IPS DF 4.7 (cell line): ENCODE results near the gene CACNB1.
A peak's percentile ranks its signal among the peaks of the same experiment; 100 is the strongest.
"Not testable (repeated sequence)": the region's sequence is repeated elsewhere in the genome, so short reads cannot be mapped to it uniquely, and the experiment has no call there.

ENCODE experiments used
- DNase-seq: peaks from one replicate; pipeline ENCODE4 v3.0.0-alpha.2; 2013; ENCODE audit warnings: low spot score; ENCODE audit errors: extremely low read depth

The CACNB1 gene

DNA sequence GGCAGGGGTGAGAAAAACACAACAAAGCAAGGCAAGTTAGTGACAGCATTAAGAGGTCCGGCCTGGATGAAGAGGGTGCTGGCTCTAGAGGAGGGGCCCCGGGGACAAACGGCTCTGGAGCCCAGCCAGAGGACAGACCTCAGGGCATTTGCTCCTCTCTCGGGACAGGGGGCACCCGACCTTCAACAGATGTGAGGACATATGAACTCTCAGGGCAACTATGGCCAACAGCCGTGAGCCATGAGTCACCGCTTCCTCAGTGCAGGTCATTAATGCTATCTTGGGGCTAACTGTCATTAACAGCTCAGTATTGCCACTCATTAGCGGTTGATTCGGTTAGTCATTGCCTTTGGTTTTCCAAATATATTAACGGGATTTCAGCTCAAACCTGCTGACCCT is 21.8 kb downstream of the CACNB1 start:
- DNase-seq, result no peak

- no peak for DNase-seq
Observed at GRCh38 chr17:39174920-39175694, 22.4 kb downstream of the CACNB1 start.

DNA sequence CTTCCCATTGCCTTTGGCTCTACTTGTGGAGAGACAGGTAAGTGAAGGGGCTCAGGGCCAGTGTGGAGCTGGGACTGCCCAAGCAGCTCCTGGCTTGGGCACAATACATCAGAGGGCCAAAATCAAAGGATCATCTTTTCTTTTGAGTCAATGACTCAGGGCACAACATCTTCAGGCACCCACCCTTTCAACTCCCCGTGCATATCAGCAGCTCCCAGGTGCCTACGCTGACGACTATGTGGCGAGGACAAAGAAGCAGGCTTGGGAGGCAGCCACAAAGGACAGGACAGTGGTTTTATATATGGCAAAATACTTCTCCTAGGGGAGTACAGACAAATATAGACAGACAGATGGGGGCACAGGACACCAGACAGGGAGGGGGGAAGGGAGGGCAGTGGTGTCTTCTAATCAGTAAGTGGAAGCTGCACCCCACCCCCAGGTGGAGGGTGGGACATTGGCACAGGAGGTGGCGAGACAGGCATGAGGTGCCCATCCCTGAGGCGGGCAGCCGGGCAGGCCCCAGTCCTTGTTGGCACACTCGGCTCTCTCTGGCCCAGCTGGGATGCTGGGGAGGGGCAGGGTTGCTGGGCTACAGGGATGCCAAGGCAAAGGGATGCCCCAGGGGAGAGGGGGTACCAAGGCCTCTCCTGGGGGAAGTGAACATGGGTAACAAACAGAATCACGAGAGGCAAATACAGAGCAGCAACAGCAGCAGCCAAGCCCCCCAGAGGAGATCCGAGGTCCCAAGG is 23.8 kb downstream of the CACNB1 start:
- DNase-seq, result no peak

- DNase-seq, result no peak
Observed at GRCh38 chr17:39173080-39173479, 24.4 kb downstream of the CACNB1 start.

GRCh38 chr17:39171933-39172332 is 25.5 kb downstream of the CACNB1 start:
- DNase-seq, result no peak

- no peak for DNase-seq
Observed at GRCh38 chr17:39170558-39170957, 26.9 kb downstream of the CACNB1 start.

DNA sequence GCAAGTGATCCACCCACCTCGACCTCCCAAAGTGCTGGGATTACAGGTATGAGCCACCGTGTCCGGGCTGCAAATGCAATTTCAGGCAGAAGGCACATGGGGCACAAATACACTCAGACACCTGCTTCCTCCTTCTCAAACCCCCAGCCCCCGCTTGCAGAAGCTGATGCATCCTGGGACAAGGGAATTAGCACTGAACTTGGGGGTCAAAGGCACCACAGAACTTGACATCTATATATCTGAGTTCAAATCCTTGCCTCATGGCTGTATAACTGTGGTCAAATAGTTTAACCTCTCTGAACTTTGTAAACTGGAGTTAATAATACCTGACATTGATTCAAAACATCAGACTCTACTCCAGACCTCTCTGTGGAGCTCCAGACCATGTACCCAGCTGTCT is 27.4 kb downstream of the CACNB1 start:
- no peak for DNase-seq

- DNase-seq, result no peak
Observed at GRCh38 chr17:39169518-39169917, 28.0 kb downstream of the CACNB1 start.

- no peak for DNase-seq
Observed at GRCh38 chr17:39169101-39169500, 28.4 kb downstream of the CACNB1 start.

- not testable (repeated sequence) for DNase-seq
Observed at GRCh38 chr17:39168503-39168902, 29.0 kb downstream of the CACNB1 start.

GRCh38 chr17:39167476-39167875 is 30.0 kb downstream of the CACNB1 start:
- no peak for DNase-seq

GRCh38 chr17:39166437-39167335 is 30.8 kb downstream of the CACNB1 start:
- no peak for DNase-seq

- DNase-seq, result no peak
Observed at GRCh38 chr17:39165841-39166349, 31.6 kb downstream of the CACNB1 start, which contains the start of gene ARL5C. TSS of gene ARL5C (minus strand) at chr17:39166161. CDS start at chr17:39165760, 401 bp downstream.

DNA sequence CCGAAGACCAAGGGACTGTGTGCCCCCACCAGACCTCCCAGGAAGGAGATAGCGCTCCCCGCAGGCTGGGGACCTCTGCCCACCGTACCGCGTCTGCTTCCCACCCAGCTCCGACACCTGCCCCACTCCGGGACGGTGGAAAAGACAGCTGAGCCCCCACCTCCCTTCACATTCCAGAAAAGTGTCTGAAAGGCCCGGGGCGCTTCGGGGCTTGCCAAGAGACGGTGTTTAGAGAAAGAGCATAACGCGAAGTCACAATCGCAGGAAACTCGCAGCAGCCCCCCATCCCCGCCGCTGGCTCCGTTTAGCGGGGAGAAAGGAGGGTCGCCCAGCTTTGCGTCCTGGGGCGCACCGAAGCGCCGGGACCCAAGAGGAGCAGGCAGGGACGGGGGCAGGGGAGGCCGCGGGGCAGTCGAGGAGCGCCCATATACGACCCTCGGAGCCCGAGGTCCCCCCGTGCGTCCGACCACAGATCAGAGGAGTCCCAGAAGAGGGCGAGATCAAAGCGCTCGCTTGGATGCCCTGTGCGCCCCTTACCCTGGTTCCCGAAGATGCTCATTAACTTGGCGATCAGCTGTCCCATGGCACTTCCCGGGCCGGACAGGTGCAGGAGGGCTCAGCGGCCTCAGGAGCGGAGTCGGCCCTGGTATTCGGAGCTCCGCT is 32.2 kb downstream of the CACNB1 start:
- no peak for DNase-seq

DNA sequence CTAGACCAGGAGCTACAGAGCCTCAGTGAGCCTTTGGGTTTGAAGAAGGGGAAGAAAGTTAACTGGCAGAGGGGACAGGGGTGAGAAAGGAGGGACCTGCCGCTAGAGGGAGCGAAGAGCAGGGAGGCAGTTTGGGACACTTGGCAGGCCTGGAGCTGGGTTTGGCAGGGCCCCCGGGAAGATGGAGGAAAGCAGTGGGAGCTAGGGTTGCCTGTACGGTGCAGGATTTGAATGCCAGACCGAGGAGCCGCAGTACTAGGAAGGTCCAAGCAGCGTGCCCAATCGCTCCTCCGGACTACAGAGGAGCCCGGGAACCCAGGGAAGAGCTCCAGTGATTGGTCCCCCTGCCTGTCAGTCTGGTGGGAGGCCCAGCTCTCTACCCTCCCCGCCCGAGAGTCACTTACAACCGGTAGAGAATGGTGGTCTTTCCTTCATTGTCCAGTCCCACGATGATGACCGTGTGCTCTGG is 32.8 kb downstream of the CACNB1 start:
- DNase-seq, result peak; percentile 83

- DNase-seq, result no peak
Observed at GRCh38 chr17:39161962-39162361, 35.5 kb downstream of the CACNB1 start.

DNA sequence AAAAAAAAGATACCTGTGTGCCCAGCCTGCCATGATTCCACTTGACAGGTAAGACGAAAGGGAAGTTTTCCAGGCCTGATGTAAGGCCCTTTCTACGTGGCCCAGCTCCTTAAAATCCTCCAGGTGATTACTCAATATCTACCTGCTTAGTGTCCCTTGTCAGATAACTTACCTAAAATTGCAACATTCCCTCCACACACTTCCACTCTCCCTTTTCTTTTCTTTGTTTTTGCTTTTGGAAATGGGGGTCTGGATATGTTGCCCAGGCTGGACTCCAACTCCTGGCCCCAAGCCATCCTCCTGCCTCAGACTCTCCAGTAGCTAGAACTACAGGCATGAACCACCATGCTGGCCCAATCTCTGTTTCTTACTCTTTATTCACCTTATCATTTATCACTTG is 38.8 kb downstream of the CACNB1 start:
- no peak for DNase-seq

- DNase-seq, result no peak
Observed at GRCh38 chr17:39156491-39156890, 41.0 kb downstream of the CACNB1 start.

DNA sequence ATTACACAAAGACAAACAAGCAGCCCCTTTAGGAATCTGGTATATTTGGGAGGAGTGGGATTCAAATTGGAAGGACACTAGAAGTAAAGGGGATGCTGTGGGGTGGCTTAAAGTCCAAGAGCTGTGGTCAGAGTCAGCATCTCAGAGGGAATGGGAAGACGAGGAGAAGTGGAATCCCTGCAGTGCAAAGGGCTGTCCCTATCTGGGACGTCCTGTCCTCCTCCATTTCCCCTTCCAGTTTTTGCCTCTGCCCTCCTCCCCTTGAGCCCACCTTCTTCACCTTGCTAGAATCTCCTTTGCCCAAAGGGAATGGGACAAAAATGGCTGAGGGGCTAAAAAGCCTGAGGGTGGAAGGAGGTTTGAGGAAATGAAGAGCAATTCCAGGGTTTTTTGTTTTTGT is 41.8 kb downstream of the CACNB1 start:
- no peak for DNase-seq

DNA sequence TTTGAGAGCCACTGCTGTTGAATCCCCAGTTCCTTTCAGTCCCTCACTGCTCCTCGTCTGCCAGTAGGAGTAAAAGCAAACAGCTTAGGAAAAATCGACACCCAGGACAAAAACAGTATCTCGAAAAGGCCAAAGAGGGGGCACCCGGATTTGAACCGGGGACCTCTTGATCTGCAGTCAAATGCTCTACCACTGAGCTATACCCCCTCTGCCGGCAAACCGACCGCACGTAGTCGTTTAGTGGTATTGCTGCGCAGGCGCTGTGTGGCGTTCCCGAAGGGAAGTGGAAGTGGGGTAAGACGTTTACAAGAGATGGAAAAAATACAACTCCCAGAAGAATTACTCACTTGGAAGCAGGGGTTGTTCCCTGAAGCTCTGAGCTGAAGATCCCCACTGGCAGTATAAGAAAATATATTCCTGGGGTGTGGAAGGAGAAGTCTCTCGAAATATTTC is 43.8 kb downstream of the CACNB1 start:
- peak; percentile 62 for DNase-seq
